GM23338 (cell line): ENCODE data around the gene R3HDM1.

Experiments
- CREB1 ChIP-seq: fragments of 250-450 bp; sonication (Bioruptor Pico); IDR thresholded peaks from 2 replicates; pipeline ENCODE4 v1.5.0; 2020; ENCODE audit warnings: low read depth, mild to moderate bottlenecking, moderate library complexity
- EZH2 ChIP-seq: fragments of 200-600 bp; sonication (generic); IDR thresholded peaks from one replicate; pipeline ENCODE4 v1.8.0; 2017; ENCODE audit warnings: antibody characterized with exemption, mild to moderate bottlenecking, low read depth; ENCODE audit not compliant: unreplicated experiment
- EZH2phosphoT487 ChIP-seq: fragments of 200-600 bp; sonication (generic); IDR thresholded peaks from one replicate; pipeline ENCODE4 v1.8.1; 2018; ENCODE audit warnings: antibody characterized with exemption; ENCODE audit not compliant: unreplicated experiment
- JUNB ChIP-seq: IDR thresholded peaks from one replicate; pipeline ENCODE4 v1.6.1; 2016; ENCODE audit warnings: antibody characterized with exemption; ENCODE audit not compliant: unreplicated experiment
- NANOG ChIP-seq: IDR thresholded peaks from 2 replicates; pipeline ENCODE4 v1.6.1; 2016; ENCODE audit warnings: antibody characterized with exemption, borderline replicate concordance
- POLR2AphosphoS5 ChIP-seq: IDR thresholded peaks from 2 replicates; pipeline ENCODE4 v1.6.1; 2016; ENCODE audit warnings: antibody characterized with exemption, low read depth
- ZNF331 ChIP-seq: fragments of 250-450 bp; sonication (Bioruptor Pico); IDR thresholded peaks from 2 replicates; pipeline ENCODE4 v1.5.0; 2020; ENCODE audit warnings: low read depth, mild to moderate bottlenecking, moderate library complexity
- TF ChIP-seq, protein P1 (sequence below), 2 experiments: fragments of 200-600 bp in 1 of 2; sonication (generic) in 1 of 2; conservative IDR thresholded peaks; 2 replicates each; pipeline versions ENCODE4 v1.5.1 to v1.6.1; 2016 to 2017; ENCODE audit warnings: antibody characterized with exemption in 2 of 2, low read depth in 2 of 2, mild to moderate bottlenecking in 2 of 2, moderate library complexity in 1 of 2
- TF ChIP-seq, protein P2 (sequence below): IDR thresholded peaks from one replicate; pipeline ENCODE4 v1.6.1; 2018; ENCODE audit warnings: antibody characterized with exemption; ENCODE audit not compliant: unreplicated experiment
- TF ChIP-seq, protein P3 (sequence below): IDR thresholded peaks from 2 replicates; pipeline ENCODE4 v1.6.1; 2016; ENCODE audit warnings: antibody characterized with exemption

- no peak for TF ChIP-seq EZH2phosphoT487
- TF ChIP-seq POLR2AphosphoS5, result no peak
- TF ChIP-seq, protein P1, sequence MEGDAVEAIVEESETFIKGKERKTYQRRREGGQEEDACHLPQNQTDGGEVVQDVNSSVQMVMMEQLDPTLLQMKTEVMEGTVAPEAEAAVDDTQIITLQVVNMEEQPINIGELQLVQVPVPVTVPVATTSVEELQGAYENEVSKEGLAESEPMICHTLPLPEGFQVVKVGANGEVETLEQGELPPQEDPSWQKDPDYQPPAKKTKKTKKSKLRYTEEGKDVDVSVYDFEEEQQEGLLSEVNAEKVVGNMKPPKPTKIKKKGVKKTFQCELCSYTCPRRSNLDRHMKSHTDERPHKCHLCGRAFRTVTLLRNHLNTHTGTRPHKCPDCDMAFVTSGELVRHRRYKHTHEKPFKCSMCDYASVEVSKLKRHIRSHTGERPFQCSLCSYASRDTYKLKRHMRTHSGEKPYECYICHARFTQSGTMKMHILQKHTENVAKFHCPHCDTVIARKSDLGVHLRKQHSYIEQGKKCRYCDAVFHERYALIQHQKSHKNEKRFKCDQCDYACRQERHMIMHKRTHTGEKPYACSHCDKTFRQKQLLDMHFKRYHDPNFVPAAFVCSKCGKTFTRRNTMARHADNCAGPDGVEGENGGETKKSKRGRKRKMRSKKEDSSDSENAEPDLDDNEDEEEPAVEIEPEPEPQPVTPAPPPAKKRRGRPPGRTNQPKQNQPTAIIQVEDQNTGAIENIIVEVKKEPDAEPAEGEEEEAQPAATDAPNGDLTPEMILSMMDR (conservative IDR thresholded peaks at IDR 0.05; ENCODE audit: low read depth in 2 of 2), result peak; percentile 87 to 98
- TF ChIP-seq NANOG, result no peak
- TF ChIP-seq CREB1 (CRISPR knock-in tag), result no peak
- TF ChIP-seq JUNB, result no peak
- TF ChIP-seq EZH2, result no peak
- TF ChIP-seq, protein P2, sequence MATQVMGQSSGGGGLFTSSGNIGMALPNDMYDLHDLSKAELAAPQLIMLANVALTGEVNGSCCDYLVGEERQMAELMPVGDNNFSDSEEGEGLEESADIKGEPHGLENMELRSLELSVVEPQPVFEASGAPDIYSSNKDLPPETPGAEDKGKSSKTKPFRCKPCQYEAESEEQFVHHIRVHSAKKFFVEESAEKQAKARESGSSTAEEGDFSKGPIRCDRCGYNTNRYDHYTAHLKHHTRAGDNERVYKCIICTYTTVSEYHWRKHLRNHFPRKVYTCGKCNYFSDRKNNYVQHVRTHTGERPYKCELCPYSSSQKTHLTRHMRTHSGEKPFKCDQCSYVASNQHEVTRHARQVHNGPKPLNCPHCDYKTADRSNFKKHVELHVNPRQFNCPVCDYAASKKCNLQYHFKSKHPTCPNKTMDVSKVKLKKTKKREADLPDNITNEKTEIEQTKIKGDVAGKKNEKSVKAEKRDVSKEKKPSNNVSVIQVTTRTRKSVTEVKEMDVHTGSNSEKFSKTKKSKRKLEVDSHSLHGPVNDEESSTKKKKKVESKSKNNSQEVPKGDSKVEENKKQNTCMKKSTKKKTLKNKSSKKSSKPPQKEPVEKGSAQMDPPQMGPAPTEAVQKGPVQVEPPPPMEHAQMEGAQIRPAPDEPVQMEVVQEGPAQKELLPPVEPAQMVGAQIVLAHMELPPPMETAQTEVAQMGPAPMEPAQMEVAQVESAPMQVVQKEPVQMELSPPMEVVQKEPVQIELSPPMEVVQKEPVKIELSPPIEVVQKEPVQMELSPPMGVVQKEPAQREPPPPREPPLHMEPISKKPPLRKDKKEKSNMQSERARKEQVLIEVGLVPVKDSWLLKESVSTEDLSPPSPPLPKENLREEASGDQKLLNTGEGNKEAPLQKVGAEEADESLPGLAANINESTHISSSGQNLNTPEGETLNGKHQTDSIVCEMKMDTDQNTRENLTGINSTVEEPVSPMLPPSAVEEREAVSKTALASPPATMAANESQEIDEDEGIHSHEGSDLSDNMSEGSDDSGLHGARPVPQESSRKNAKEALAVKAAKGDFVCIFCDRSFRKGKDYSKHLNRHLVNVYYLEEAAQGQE, result no peak
- no peak for TF ChIP-seq ZNF331 (CRISPR knock-in tag)
- TF ChIP-seq, protein P3, sequence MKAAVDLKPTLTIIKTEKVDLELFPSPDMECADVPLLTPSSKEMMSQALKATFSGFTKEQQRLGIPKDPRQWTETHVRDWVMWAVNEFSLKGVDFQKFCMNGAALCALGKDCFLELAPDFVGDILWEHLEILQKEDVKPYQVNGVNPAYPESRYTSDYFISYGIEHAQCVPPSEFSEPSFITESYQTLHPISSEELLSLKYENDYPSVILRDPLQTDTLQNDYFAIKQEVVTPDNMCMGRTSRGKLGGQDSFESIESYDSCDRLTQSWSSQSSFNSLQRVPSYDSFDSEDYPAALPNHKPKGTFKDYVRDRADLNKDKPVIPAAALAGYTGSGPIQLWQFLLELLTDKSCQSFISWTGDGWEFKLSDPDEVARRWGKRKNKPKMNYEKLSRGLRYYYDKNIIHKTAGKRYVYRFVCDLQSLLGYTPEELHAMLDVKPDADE, result no peak
These were observed 178.7 kb downstream of the R3HDM1 start for GRCh38 chr2:135709992-135710391.
